ENCODE results near the gene CAPN2.

Gene CAPN2

DNA sequence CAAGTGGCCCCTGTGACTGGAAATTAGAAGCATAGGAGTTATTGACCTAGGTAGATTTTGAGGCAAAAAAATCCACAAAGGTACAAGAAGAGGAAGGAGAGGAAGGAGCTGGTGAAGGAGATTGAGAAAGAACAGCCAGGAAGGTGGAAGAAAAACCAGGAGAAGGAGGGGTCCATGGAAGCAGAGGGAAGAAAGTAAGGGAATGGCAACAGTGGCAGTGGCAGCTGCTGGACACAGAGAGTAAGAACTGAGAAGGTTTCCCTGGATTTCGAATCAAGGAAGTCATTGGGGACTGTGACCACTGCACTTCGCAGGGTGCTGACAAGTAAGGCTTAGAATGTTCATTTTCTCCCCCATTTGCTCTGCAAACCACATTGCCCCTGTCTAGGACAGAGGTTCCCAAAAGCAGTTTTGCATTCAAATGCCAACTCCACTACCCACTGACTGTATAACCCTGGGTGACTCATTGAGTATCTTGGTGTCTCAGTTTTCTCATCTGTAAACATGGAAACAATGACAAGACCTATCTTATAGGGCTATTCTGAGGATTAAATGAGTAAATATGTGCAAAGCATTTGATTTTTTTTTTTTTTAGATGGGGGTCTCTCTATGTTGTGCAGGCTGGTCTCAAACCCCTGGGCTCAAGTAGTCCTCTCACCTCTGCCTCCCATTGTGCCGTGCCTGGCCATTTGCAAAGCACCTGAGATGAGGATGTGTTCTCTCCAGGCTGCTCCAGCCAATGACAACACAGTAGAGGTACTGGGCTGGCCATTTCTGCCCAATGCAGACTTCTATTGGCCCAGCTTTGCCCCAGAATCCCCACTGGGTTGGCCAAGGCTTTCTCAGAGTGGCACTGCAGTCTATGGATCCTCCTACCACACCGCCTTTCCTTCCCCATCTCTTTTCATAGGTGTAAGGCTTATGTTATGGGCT is 9.3 kb upstream of the CAPN2 start:
- no peak for FAIRE-seq

DNA sequence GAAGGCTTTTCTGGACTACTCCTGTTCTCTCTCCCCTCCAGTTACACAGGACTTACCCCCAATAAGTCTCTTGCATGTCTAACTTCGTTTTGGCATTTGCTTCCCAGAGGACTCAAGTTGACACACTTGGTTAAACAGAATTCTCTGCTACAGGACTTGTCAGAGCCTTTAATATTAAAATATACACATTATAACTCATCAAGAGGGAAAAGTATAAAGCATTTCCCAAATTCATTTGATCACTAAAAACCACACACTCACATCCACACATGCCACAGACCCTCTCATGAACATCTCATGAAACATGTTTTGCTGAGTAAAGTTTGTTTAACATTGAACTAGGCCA is 8.7 kb upstream of the CAPN2 start:
- FAIRE-seq: no peak

DNA sequence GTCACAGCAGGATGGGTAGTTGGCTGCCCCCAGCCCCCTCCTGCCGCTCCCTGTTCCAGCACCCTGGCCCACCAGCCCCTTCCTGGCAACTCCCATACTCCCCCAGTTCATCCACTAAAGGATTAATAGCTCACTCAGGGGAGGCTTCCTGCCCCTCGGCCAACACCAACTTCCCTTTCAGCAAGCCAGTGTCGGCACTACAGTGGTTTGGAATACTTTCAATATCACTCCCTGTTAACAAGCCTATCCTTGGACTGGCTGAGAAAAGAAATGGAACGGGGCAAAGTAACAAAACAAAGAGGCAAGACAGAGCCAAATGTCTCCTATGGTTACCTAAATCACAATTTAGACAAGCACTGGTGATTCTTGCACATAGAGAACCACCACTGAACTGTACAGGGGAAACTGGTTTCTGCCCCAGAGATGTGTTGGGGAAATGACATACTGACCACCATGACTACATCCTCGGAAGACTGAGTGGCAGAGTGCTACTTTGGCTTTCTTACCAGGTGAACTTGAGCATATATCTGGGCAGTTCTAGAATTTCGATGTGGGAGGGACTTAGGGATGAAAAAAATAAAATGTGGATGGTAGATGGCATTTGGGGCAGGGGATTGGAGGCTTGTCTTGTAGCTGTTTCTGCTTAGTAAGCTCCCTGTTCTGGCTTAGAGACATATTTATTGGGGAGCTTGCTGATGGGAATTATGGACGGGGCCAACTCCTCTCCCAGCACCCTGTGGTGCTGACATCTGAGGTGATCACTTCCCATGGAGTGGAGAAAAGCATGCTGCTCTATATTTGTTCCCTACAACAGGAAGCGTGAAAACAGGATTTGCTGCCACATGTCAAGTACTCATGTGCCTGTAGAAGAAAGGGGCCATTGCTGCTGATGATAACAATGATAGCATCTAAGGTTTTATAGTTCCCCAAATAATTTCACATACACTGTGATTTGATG is 7.1 kb upstream of the CAPN2 start:
- no peak for FAIRE-seq

DNA sequence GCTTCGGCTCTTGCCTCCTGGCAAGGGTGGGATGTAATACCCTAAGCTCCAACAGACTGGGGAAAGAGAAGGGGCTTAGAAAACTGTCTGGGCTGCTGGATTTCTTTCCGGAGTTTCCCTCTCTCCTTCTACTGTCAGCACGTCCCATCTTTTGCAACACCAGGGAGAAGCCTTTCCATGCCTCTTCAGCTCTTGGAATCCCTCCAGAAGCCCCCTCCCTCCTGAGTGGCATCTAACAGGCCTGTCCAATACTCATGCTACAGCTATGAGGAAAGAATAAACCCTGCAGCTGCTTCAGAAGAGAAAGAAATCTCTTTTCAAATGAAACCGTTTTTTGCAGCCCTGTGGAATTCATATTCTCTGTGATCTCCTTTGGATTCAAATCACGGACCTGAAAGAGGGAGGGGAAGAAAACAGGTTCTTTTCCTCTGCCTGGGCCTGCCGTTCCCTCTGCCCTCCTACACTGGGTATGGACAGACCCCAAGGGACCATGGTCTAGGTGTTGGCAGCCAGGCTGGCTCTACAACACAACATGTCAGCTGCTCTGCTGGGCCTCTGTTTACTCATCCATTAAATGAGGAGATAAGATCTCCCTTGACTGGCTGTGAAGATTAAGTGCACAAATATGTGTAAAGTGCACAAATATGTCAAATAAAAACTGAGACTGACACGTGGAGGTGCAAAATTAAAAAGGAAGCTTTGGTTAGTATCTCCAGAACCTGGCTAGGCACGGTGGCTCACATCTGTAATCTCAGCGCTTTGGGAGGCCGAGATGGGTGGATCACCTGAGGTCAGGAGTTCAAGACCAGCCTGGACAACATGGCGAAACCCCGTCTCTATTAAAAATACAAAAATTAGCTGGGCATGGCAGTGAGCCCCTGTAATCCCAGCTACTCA is 6.0 kb upstream of the CAPN2 start:
- FAIRE-seq: no peak

DNA sequence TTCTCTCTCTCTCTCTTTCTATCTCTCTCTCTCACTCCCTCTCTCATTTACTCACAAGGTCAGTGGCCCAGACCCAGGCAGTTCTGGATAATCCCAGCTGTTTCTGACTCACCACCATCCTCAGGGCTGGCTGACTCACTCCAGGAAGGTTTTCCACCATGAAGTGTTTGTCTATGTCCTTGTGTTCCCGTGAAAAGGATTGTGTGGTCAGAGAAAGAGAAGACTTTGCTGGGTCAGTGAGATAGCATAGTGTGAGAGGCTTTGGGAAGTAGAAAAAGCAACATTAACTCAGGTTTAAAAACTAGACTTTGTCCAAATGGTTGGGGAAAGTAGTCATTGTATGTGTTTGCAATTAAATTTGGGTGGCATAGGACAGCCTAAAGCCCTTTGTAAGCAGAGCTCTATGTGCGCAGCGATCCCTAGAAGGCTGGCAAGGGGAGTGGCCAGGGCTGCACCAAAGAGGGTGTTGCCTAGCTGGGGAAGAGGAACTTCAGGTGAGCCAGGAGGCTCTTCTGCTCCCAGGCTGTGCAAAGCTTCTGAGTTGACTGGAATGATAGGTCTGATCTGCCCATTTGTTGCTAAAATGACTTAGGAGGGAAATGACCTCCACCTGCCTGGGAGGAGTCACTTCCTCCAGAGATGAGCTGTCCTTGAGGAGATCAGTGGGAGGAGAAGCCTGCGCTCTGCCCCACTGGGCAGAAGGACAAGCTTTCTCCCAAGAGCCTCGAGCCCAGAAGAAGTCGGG is 4.9 kb upstream of the CAPN2 start:
- no peak for FAIRE-seq

DNA sequence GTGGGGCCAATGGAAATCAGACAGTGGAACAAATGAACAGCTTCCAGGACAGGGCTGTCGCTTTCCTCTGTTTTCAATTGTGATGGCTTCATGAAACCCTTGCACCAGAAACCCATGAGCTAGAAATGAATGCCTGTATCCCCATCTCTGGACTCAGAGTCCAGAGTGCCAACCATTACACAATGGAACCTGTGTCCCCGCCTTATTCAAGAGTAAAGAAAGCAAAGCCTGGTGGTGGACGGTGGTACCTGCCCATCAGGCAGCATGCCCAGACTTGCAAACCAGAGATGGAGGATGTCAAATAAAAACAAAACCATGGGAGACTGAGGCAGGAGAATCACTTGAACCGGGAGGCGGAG is 4.4 kb upstream of the CAPN2 start:
- FAIRE-seq: no peak

DNA sequence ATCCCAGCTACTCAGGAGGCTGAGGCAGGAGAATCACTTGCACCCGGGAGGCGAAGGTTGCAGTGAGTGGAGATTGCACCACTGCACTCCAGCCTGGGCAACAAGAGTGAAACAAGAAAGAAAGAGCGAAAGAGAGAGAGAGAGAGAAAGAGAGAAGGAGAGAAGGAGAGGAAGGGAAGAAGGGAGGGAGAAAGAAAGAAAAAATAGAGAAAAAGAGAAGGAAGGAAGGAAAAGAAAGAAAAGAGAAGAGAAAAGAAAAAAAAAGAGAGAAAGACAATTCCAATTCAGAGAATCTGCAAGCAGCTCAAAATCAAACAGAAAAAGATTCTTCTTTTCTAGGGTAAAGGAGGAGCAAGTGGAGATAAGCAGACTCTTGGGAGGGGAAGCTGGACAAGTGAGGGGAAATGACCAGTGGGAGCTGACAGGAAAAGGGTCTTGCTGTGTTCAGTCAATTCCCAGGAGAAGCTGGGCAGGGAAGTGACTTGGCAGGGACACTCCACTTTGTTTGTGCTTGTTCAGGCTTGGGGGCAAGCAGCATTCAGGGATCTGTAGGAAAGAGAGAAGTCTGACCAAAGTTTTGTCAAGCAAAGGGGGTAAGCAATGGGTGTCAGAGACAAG is 3.6 kb upstream of the CAPN2 start:
- FAIRE-seq: no peak

GRCh38 chr1:223709598-223709997 is 2.7 kb upstream of the CAPN2 start:
- no peak for FAIRE-seq

GRCh38 chr1:223710179-223711133 is 1.9 kb upstream of the CAPN2 start:
- no peak for FAIRE-seq

GRCh38 chr1:223711173-223711572 is 1.2 kb upstream of the CAPN2 start:
- no peak for FAIRE-seq

DNA sequence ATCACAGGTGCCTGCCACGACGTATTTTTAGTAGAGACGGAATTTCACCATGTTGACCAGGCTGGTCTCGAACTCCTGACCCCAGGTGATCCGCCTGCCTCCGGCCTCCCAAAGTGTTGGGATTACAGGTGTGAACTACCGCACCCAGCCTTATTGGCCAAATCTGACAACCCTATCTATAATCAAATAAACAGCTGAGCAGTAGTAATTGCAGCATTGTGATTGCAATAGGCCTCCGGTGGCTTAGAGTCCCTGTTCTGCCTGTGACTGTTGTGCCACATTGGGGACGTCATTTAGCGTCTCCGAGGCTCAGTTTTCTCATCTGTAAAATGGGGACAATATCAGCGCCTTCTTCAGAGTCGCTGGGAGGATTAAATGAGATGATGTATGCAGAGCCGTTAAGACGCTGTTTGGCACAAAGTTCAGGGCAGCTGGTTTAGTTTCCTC is 569 bp upstream of the CAPN2 start:
- no peak for FAIRE-seq

GRCh38 chr1:223712850-223713474 is 623 bp downstream of the CAPN2 start:
- FAIRE-seq: no peak

DNA sequence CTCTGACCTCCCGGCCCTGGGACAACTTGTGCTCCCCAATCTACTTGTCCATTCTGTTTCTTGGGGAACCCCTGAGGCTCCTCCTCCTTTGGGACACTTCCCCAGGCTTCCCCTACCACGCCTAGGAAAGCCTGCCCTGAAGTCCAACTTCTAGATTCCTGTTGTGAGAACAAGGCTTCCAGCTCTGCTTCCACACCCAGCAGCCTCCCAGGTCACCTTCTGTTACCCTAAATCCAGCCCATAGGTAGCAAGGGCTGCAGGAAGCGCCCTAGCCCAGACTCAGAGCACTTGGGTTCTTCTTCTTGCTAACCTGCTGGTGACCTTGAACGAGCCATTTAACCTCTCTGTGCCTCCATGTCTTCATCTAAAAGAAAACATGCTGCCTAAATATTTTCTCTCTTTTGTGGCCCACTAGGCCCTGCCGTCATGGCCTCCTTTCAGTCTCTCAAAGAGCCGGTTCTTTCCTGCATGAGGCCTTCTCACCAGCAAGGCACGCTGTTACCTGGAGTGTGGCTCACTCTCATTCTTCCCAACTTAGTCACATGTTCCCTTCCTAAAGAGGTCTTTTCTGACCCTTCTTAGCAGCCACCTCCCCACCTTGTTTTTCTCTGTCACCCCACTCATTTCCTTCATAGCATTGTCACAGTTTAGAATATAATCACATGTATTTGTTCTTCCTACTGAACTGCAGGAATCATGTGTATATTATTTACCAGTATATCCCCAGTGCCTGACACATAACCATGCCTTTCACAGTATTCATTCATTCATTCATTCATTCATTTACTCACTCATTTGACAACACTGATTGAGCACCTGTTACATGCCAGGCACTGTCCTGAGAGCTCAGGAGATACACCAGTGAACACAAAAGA is 1.4 kb downstream of the CAPN2 start:
- FAIRE-seq: no peak

DNA sequence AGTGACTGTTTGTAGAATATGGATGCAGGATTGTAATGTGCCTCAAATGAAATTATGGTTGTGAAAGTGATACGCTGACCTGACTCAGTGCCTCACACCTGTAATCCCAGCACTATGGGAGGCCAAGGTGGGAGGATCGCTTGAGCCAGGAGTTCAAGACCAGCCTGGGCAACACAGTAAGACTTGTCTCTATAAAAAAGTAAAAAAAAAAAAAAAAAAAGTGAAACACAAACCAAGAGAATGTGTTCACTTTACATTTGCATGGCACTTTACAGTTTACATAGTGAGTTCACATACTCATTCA is 2.0 kb downstream of the CAPN2 start:
- FAIRE-seq: no peak

- FAIRE-seq: no peak
These were observed 2.7 kb downstream of the CAPN2 start for GRCh38 chr1:223714849-223715603.

- FAIRE-seq: no peak
These were observed 3.3 kb downstream of the CAPN2 start for GRCh38 chr1:223715604-223716172.

DNA sequence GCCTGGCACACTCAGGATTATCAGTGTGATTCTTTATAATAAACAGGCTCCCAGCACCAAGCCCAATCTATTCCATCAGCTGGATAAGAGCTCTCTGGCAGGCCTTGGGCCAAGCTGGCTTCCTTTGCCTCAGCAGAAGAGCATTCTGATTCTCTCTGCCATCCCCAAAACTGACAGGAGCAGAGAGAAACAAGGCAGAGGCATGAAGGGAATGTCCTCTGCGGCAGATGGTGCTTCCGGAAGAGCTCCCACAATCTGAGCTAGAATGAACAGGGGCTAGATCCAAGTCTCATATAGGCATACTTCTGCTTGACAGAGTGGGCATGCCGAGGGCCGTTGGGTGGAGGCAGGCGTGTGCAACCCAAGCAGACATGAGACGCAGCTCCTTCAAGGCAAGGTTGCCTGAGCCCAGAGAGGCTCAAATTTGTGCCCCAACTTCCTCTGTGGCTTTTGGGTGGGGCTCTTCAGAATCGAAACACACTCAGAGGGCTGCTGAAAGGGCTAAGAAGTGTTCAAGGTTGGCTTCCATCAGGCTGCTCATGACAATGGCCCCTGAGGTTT is 4.0 kb downstream of the CAPN2 start:
- FAIRE-seq: no peak

Measured in colon (tissue), 2 donors.